GM20000 (cell line): ENCODE results near the gene KLF7.

Experiments used
- DNase-seq: peaks from one replicate; pipeline ENCODE4 v3.0.0; 2012; ENCODE audit warnings: low spot score
- CTCF ChIP-seq: IDR thresholded peaks from 2 replicates; pipeline ENCODE4 v1.5.1; 2012; ENCODE audit warnings: mild to moderate bottlenecking, control low read depth; ENCODE audit errors: extremely low read depth, missing control alignments

Gene KLF7

DNA sequence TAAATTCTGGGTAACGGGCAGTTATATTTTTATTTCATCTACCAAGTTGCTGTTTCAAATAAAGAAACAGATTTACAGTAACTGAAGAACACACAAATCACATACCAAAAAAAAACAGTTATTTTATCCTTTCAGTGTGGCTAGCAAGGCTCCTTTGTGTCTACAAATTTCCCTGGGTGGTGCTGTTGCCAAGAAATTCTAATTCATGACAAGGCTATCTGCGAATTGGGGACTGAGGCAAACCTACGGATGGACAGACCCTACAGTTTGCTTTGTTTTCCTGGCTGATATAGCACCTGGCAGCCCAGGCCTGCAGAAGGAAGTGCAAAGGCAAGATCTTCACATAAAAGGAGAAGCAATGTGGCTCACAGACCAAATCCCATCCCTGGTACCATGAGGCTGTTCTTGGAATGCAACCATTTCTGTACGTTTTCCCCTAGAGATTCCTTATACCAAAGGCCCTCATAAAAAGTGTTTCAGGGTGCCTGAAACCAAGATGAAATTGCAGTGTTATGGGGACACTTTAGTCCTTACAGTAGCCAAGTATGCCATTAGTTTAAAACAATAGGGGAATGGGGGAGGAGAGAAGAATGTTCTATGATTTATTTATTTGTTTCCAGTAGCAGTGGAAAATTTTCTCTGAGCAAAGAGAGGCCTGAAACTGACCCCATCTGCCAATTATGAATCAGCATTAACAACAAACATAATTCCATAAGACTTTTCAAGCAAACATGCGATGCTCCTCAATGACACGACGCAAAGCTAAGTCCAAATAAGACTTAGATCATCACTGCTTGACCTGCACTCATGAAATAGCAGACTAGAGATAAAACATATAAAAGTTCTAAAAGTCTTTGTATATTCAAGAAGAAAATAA, 4.3 kb downstream of the KLF7 start:
- no peak for DNase-seq
- TF ChIP-seq CTCF = no peak

- no peak for DNase-seq
- no peak for TF ChIP-seq CTCF
Measured at GRCh38 chr2:207160115-207160514, 5.6 kb downstream of the KLF7 start.

GRCh38 chr2:207159002-207159401, 6.7 kb downstream of the KLF7 start:
- no peak for TF ChIP-seq CTCF
- DNase-seq = no peak

DNA sequence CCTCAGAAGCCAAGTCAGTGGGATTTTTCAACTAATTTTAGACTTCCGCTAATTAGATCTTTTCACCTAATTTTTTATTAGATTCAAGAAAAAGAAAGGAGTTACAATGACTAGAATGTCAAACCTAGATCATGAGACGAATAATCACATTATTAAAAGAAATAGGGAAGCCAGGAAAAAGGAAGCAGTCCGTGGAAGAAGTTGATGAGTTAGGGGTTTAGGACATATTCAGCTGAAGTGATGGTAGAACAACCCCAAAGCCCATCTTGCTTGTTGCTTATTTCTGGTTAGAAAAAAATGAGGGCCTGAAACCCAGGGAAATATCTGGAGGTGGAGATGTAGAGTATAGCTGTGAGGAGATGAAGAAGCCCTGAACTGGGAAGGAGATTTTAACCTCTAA, 8.0 kb downstream of the KLF7 start:
- TF ChIP-seq CTCF = no peak
- no peak for DNase-seq

DNA sequence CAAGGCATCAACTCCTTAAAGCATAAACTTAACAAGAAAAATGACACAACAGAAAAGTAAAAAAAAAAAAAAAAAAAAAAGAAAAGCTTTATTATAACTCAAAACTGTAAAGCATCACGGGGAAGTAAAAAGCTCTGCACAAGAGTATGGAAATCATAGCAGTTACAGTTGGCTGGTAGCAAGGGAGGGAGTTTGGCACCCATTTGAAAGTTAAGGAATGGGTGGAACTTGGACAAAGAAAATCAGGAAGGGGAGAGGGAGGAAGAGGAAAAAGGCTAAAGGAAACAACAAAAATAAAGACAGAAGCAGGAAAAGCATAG, 8.6 kb downstream of the KLF7 start:
- no peak for TF ChIP-seq CTCF
- DNase-seq = no peak

DNA sequence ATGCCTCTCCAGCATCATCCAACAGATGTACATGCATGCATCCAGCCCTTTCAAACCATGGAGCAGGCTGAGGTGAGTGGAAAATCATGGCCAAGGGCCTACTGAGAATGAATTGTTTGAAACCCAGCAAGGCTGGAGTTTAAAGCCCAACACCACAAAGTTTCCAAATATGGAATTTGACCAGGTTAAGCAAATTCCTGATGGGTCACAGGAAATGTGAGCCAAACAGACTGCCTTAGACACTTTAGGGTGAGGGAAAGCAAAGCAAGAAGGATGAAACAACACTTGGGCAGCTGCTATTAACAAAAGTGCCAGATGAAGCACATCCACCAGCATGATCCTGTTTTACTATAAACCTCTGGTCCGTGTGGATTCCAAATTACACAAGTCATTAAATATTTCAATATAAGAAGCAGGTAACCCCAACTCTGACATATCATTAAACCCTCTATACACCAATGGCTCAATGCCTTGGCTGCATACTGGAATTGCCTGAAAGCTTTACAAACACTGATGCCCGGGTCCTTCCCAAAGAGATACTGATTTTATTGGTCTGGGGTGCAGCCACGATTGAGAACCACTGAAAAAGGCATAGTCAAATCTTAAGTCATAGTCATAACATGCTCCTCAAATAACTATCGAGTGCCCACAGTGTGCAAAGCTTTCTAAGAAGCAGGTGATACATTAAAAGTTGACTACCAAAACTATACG, 9.1 kb downstream of the KLF7 start:
- no peak for TF ChIP-seq CTCF
- DNase-seq = no peak

DNA sequence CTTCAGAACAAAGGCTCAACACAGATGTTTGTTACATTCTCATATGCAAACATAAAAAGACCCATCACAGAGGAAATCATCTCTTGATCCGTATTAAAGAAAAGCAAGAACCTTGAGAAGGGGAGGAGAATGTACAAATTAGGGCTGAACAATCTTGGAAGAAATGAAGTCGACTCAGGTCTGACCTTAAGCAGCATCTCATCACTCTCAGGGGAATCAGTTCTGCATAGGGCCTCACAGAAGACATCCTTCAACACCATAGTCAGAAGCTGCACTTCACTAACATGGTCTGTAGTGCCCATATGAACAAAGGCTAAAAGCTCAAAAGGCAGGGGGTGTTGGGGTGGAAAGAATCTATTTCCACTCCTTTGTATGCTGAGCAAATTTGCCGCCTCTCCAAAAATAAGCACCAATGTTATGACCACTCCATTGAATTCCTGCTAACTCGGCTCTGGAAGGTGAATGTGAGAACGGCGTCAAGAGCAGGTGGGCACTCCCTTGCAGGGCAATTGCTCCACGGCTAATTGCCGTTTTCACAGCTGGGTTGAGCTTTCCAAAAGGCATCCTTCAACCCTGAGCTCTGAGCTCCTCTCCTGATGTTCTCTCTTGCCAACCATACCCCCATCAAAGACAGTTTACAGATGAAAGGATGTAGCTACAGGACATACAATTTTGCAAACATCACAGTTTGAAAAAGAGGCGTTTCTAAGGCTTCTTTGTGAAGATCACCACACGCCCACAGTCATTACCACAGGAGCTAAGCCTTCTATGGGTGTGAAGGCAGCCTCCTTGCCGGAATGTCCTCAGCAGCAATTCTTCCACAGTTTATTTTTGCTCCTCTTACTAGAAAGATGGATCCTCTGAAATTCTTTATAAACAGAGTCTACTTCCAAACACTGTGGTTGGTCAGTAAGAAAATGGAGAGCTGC, 10.0 kb downstream of the KLF7 start:
- TF ChIP-seq CTCF = no peak
- DNase-seq = no peak
